ENCODE measurements around the gene ZMYM2. TPM values are rescaled to one million over a fixed set of nuclear protein-coding genes. Genes with fewer than 3 reads are reported as not detected.

ZMYM2 gene
- total and polyA plus RNA-seq, 2 of the 13 experiments (the other 11 are each of a cell fraction or from before 2014, with no cell fraction given): 22.4 to 40.8 TPM

DNA sequence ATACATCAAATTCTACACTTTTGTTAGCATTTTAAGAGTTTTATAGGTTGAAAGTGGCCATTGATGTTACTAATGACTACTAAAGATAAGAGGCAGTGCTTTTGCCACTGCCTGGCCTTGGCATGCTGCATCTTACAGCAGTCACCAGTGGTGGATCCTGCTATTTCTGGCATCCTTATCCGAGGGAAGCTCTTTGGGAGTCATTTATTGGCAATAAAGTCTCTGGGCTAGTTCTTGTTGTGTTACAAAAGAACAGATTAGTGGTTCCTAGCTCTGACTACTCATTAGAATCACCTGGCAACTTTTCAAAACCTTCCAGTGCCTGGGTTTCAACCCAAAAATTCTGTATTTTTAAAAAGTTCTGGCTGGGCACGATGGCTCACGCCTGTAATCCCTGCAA is 94.5 kb downstream of the ZMYM2 start:
- H3K4me3 ChIP-seq (replicated peaks in 1 of 3; ENCODE audit: insufficient read depth in 1 of 3, low read depth in 2 of 3, low read length in 3 of 3): no peak overlapping the region
- DNase-seq (ENCODE audit: low spot score): no peak
- H4K20me1 ChIP-seq (ENCODE audit: insufficient read depth, low read length): no peaks in the 10 kb centered on the region
- H3K9ac ChIP-seq (ENCODE audit: insufficient read depth, low read depth, low read length): no peak overlapping the region
- WGBS (ENCODE audit: low lambda C conversion rate): 98% methylated on average over 3 of the region's 3 CpGs
- POLR2A ChIA-PET: no interaction called here
- TF ChIP-seq FOXO1 (CRISPR knock-in tag; IDR thresholded peaks at IDR 0.05) (no peak), TOE1 (CRISPR knock-in tag; IDR thresholded peaks at IDR 0.05) (no peak), ZMAT3 (CRISPR knock-in tag; conservative IDR thresholded peaks at IDR 0.05) (no peak), ETV5 (CRISPR knock-in tag; IDR thresholded peaks at IDR 0.05; ENCODE audit: borderline replicate concordance) (no peak), MBD4 (IDR thresholded peaks at IDR 0.05; ENCODE audit: borderline replicate concordance, low read length) (no peak), NKX3-1 (CRISPR knock-in tag; IDR thresholded peaks at IDR 0.05) (no peak), MYC (CRISPR knock-in tag; IDR thresholded peaks at IDR 0.05; ENCODE audit: borderline replicate concordance) (no peak), PRMT3 (CRISPR knock-in tag; IDR thresholded peaks at IDR 0.05; ENCODE audit: borderline replicate concordance, low read depth) (no peak), YY1 (IDR thresholded peaks at IDR 0.05; ENCODE audit: insufficient read depth, insufficient replicate concordance, low read depth, low read length) (no peak), U2AF1 (optimal IDR thresholded peaks at IDR 0.05; ENCODE audit: low read depth, low read length) (no peak), PTBP1 (IDR thresholded peaks at IDR 0.05; ENCODE audit: low read depth, low read length, poor library complexity, severe bottlenecking) (no peak), YEATS2 (CRISPR knock-in tag; IDR thresholded peaks at IDR 0.05; ENCODE audit: borderline replicate concordance) (no peak)
- TF ChIP-seq, protein P1, sequence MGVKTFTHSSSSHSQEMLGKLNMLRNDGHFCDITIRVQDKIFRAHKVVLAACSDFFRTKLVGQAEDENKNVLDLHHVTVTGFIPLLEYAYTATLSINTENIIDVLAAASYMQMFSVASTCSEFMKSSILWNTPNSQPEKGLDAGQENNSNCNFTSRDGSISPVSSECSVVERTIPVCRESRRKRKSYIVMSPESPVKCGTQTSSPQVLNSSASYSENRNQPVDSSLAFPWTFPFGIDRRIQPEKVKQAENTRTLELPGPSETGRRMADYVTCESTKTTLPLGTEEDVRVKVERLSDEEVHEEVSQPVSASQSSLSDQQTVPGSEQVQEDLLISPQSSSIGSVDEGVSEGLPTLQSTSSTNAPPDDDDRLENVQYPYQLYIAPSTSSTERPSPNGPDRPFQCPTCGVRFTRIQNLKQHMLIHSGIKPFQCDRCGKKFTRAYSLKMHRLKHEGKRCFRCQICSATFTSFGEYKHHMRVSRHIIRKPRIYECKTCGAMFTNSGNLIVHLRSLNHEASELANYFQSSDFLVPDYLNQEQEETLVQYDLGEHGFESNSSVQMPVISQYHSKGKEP (CRISPR knock-in tag; IDR thresholded peaks at IDR 0.05): no peak
- TF ChIP-seq, protein P2, sequence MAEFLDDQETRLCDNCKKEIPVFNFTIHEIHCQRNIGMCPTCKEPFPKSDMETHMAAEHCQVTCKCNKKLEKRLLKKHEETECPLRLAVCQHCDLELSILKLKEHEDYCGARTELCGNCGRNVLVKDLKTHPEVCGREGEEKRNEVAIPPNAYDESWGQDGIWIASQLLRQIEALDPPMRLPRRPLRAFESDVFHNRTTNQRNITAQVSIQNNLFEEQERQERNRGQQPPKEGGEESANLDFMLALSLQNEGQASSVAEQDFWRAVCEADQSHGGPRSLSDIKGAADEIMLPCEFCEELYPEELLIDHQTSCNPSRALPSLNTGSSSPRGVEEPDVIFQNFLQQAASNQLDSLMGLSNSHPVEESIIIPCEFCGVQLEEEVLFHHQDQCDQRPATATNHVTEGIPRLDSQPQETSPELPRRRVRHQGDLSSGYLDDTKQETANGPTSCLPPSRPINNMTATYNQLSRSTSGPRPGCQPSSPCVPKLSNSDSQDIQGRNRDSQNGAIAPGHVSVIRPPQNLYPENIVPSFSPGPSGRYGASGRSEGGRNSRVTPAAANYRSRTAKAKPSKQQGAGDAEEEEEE (CRISPR knock-in tag; IDR thresholded peaks at IDR 0.05; ENCODE audit: borderline replicate concordance): no peak
- intact Hi-C loops (cut with micrococcal nuclease; ENCODE audit: unreplicated experiment): no loop called here
- no peaks in the 10 kb centered on the region for H3K9me3 ChIP-seq (ENCODE audit: low read length)
- no peaks in the 10 kb centered on the region for H3K27me3 ChIP-seq (ENCODE audit: control insufficient read depth in 1 of 2, insufficient read depth in 2 of 2, low read length in 2 of 2)
- in situ Hi-C loops (cut with HindIII; ENCODE audit: extremely low pct_ligation_motif_present, low pct_unique_long_range_greater_than_20kb): no loop called here
- CTCF ChIA-PET (ENCODE audit: low intra/inter-chr PET ratio, low total read pairs): no interaction called here
- no peak overlapping the region for H3K4me2 ChIP-seq (ENCODE audit: low read depth, low read length)
- H3K27ac ChIP-seq (ENCODE audit: extremely low read length, insufficient read depth, low read length): no peak overlapping the region
- H2AFZ ChIP-seq (ENCODE audit: low read length): no peak overlapping the region
- BruUV-seq (replicated peaks): no TSS peak
- peaks cover 0 to 1% of the 10 kb centered on the region in 2 experiments; a peak in 2 of 5 replicates for H3K36me3 ChIP-seq (replicated peaks in 1 of 2; ENCODE audit: control insufficient read depth in 1 of 2, insufficient read depth in 2 of 2, low read length in 2 of 2)
- FAIRE-seq: no peak
- ATAC-seq: no peak
- H3K4me1 ChIP-seq (ENCODE audit: insufficient read depth, low read length): no peaks in the 10 kb centered on the region
- no peaks in the 10 kb centered on the region for H3K79me2 ChIP-seq (ENCODE audit: insufficient read depth, low read length)
